ENCODE results near the gene CA14. TPM values are rescaled to one million over a fixed set of nuclear protein-coding genes. Genes with fewer than 3 reads are reported as not detected.
"Not testable (repeated sequence)": the region's sequence is repeated elsewhere in the genome, so short reads cannot be mapped to it uniquely, and the experiment has no call there.

Gene CA14
- total RNA-seq, 1 experiment from 2014 or later: 42.0 TPM

GRCh38 chr1:150227228-150227627 lies 30.3 kb upstream of the CA14 start:
- peaks cover 5% of the 10 kb centered on the region; the same call in 1 of the 2 replicates for H3K79me2 ChIP-seq (ENCODE audit: insufficient read depth, low read length)
- no peak overlapping the region for H2BK5ac ChIP-seq (ENCODE audit: insufficient read length, low read length)
- no peak overlapping the region for H3T11ph ChIP-seq (ENCODE audit: low read length)
- H3K27me3 ChIP-seq (ENCODE audit: insufficient read depth, low read length): no peaks in the 10 kb centered on the region
- H2BK20ac ChIP-seq (ENCODE audit: low read depth, low read length, poor library complexity, severe bottlenecking): no peak overlapping the region
- Mint-ChIP-seq H3K36me3 (ENCODE audit: insufficient read depth in 1 of 3, low read depth in 3 of 3) (peaks cover 46 to 75% (median 74%) of the 10 kb centered on the region in 3 experiments; a peak in 6 of 7 replicates), H3K9me3 (no peaks in the 10 kb centered on the region), H3K4me1 (no peaks in the 10 kb centered on the region), H3K4me3 (no peak overlapping the region), H3K27me3 (ENCODE audit: low read depth) (no peaks in the 10 kb centered on the region), H3K27ac (no peak overlapping the region)
- no peak overlapping the region for H3K27ac ChIP-seq (ENCODE audit: insufficient read length, low read depth, low read length)
- H4K8ac ChIP-seq (replicated peaks; ENCODE audit: insufficient read length, low read depth, low read length): no peak overlapping the region
- no peak overlapping the region for H3K9ac ChIP-seq (ENCODE audit: extremely low read depth, insufficient read length, low read length)
- no peaks in the 10 kb centered on the region for H3K23me2 ChIP-seq (ENCODE audit: insufficient read length, low read depth, low read length, poor library complexity, severe bottlenecking)
- no peak overlapping the region for H2AFZ ChIP-seq (ENCODE audit: low read length)
- H4K91ac ChIP-seq (ENCODE audit: insufficient read length, low read depth, low read length): no peak overlapping the region
- no peaks in the 10 kb centered on the region for H3K4me1 ChIP-seq (ENCODE audit: insufficient read depth, low read length)
- H3K56ac ChIP-seq (ENCODE audit: insufficient read length, low read depth, low read length): no peak overlapping the region
- DNase-seq: no peak
- no peak overlapping the region for H3K4ac ChIP-seq (ENCODE audit: low read depth, low read length)
- H2BK15ac ChIP-seq (ENCODE audit: low read depth, low read length): no peak overlapping the region
- H2AK5ac ChIP-seq (ENCODE audit: insufficient read length, low read length): no peak overlapping the region
- no peak overlapping the region for H3K4me2 ChIP-seq (ENCODE audit: insufficient read depth, insufficient read length, low read length)
- no peak overlapping the region for H4K5ac ChIP-seq (ENCODE audit: insufficient read length, low read depth, low read length)
- TF ChIP-seq, protein P1, sequence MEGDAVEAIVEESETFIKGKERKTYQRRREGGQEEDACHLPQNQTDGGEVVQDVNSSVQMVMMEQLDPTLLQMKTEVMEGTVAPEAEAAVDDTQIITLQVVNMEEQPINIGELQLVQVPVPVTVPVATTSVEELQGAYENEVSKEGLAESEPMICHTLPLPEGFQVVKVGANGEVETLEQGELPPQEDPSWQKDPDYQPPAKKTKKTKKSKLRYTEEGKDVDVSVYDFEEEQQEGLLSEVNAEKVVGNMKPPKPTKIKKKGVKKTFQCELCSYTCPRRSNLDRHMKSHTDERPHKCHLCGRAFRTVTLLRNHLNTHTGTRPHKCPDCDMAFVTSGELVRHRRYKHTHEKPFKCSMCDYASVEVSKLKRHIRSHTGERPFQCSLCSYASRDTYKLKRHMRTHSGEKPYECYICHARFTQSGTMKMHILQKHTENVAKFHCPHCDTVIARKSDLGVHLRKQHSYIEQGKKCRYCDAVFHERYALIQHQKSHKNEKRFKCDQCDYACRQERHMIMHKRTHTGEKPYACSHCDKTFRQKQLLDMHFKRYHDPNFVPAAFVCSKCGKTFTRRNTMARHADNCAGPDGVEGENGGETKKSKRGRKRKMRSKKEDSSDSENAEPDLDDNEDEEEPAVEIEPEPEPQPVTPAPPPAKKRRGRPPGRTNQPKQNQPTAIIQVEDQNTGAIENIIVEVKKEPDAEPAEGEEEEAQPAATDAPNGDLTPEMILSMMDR (conservative IDR thresholded peaks at IDR 0.05): no peak
- H3K79me1 ChIP-seq (ENCODE audit: insufficient read depth, low read depth, low read length, poor library complexity, severe bottlenecking): no peaks in the 10 kb centered on the region
- H3K9me3 ChIP-seq (ENCODE audit: control insufficient read depth, low read depth, low read length): no peaks in the 10 kb centered on the region
- H2BK12ac ChIP-seq (ENCODE audit: insufficient read length, low read depth, low read length): no peak overlapping the region
- no peak overlapping the region for H3K23ac ChIP-seq (ENCODE audit: insufficient read length, low read depth, low read length)
- no peak overlapping the region for H3K14ac ChIP-seq (ENCODE audit: insufficient read depth, low read length)
- H3K18ac ChIP-seq (ENCODE audit: insufficient read length, low read depth, low read length): no peak overlapping the region
- H4K20me1 ChIP-seq (ENCODE audit: control insufficient read depth, insufficient read depth, insufficient read length): no peaks in the 10 kb centered on the region
- H2BK120ac ChIP-seq (ENCODE audit: low read depth, low read length, poor library complexity, severe bottlenecking): no peak overlapping the region

- not testable (repeated sequence) for H3K23ac ChIP-seq (ENCODE audit: insufficient read length, low read depth, low read length); H3K18ac ChIP-seq (ENCODE audit: insufficient read length, low read depth, low read length); H3K4me2 ChIP-seq (ENCODE audit: insufficient read depth, insufficient read length, low read length); H3K56ac ChIP-seq (ENCODE audit: insufficient read length, low read depth, low read length); H3K4me1 Mint-ChIP-seq; H4K8ac ChIP-seq (replicated peaks; ENCODE audit: insufficient read length, low read depth, low read length); H2BK15ac ChIP-seq (ENCODE audit: low read depth, low read length); H3K79me2 ChIP-seq (ENCODE audit: insufficient read depth, low read length); H3K4me1 ChIP-seq (ENCODE audit: insufficient read depth, low read length); H3K14ac ChIP-seq (ENCODE audit: insufficient read depth, low read length); H3K4me3 Mint-ChIP-seq; H2BK12ac ChIP-seq (ENCODE audit: insufficient read length, low read depth, low read length); DNase-seq; H3K27ac ChIP-seq (ENCODE audit: insufficient read length, low read depth, low read length); H3K9me3 ChIP-seq (ENCODE audit: control insufficient read depth, low read depth, low read length); H3K27ac Mint-ChIP-seq; H3K23me2 ChIP-seq (ENCODE audit: insufficient read length, low read depth, low read length, poor library complexity, severe bottlenecking); H2AK5ac ChIP-seq (ENCODE audit: insufficient read length, low read length); H3K9me3 Mint-ChIP-seq; H3T11ph ChIP-seq (ENCODE audit: low read length); H3K27me3 ChIP-seq (ENCODE audit: insufficient read depth, low read length); H4K91ac ChIP-seq (ENCODE audit: insufficient read length, low read depth, low read length); H2BK5ac ChIP-seq (ENCODE audit: insufficient read length, low read length); H4K20me1 ChIP-seq (ENCODE audit: control insufficient read depth, insufficient read depth, insufficient read length); H3K9ac ChIP-seq (ENCODE audit: extremely low read depth, insufficient read length, low read length); H3K27me3 Mint-ChIP-seq (ENCODE audit: low read depth); H4K5ac ChIP-seq (ENCODE audit: insufficient read length, low read depth, low read length); H2AFZ ChIP-seq (ENCODE audit: low read length); H2BK20ac ChIP-seq (ENCODE audit: low read depth, low read length, poor library complexity, severe bottlenecking); H3K79me1 ChIP-seq (ENCODE audit: insufficient read depth, low read depth, low read length, poor library complexity, severe bottlenecking); H3K4ac ChIP-seq (ENCODE audit: low read depth, low read length); H2BK120ac ChIP-seq (ENCODE audit: low read depth, low read length, poor library complexity, severe bottlenecking)
- no CpG with 5 or more reads among the region's 10 CpGs for WGBS (ENCODE audit: extremely low coverage, insufficient read length, low lambda C conversion rate)
- H3K36me3 Mint-ChIP-seq (ENCODE audit: insufficient read depth in 1 of 3, low read depth in 3 of 3): peaks cover 43 to 71% (median 71%) of the 10 kb centered on the region in 3 experiments; a peak in 6 of 7 replicates
Measured at GRCh38 chr1:150228246-150228645, 29.3 kb upstream of the CA14 start.

Data from H9 (cell line).